Measurements from ENCODE around the gene JSRP1.

JSRP1 gene

DNA sequence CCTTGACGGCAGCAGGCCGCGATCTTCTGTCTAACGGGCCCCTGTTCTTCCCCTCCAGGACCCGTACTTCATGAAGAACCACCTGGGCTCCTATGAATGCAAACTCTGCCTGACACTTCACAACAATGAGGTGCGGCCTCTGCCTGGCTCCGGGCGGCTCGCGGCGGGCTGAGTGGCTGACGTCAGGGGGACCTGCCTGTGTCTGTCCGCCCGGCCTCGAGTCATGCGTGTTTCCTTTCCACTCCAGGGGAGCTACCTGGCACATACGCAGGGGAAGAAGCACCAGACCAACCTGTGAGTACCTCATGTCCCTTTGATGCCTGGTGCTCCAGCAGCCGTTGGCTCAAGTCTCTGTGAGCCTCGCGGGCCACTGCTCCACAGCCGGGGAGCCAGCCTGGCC, 11.7 kb downstream of the JSRP1 start:
- Histone ChIP-seq H3K4me2 (no peak overlapping the region), H3K36me3 (ENCODE audit: insufficient read depth) (no peaks in the 10 kb centered on the region; the same call in 1 of the 2 replicates), H3K27ac (no peak overlapping the region), H4K20me1 (ENCODE audit: insufficient read depth) (peaks cover 29% of the 10 kb centered on the region), H3K4me3 (IDR thresholded peaks at IDR 0.05; ENCODE audit: insufficient read depth, low read depth, low read length) (no peak overlapping the region), H3K27me3 (ENCODE audit: insufficient read depth, low read depth) (no peaks in the 10 kb centered on the region), H2AFZ (ENCODE audit: low read depth) (no peak overlapping the region), H3K4me1 (ENCODE audit: low read depth, poor library complexity, severe bottlenecking) (peaks cover 13% of the 10 kb centered on the region), H3K9ac (no peak overlapping the region), H3K79me2 (ENCODE audit: insufficient read depth, low read depth) (peaks cover 38% of the 10 kb centered on the region)
- no peak for TF ChIP-seq CTCF (conservative IDR thresholded peaks at IDR 0.05; ENCODE audit: low read depth, low read length)

DNA sequence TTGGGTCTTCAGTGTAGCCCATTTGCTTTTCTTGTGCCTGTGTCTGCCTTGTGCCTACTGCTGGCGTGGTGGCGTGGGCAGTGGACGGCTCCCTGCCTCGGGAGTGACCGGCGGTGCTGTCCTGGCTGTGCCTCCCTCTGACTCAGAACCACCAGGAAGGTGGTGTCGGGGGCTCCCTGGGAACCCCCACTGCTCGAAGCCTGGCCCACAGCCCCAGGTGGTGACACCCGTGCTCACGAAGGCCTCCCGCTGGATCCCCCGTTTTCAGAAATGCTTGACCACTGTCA, 12.1 kb downstream of the JSRP1 start:
- no peak overlapping the region for H2AFZ ChIP-seq (ENCODE audit: low read depth)
- H3K79me2 ChIP-seq (ENCODE audit: insufficient read depth, low read depth), result peaks cover 42% of the 10 kb centered on the region
- no peak overlapping the region for H3K27ac ChIP-seq
- H3K36me3 ChIP-seq (ENCODE audit: insufficient read depth), result no peaks in the 10 kb centered on the region; the same call in 1 of the 2 replicates
- no peak overlapping the region for H3K4me3 ChIP-seq (IDR thresholded peaks at IDR 0.05; ENCODE audit: insufficient read depth, low read depth, low read length)
- peaks cover 18% of the 10 kb centered on the region for H3K4me1 ChIP-seq (ENCODE audit: low read depth, poor library complexity, severe bottlenecking)
- peaks cover 32% of the 10 kb centered on the region for H4K20me1 ChIP-seq (ENCODE audit: insufficient read depth)
- no peak overlapping the region for H3K4me2 ChIP-seq
- no peaks in the 10 kb centered on the region for H3K27me3 ChIP-seq (ENCODE audit: insufficient read depth, low read depth)
- no peak for TF ChIP-seq CTCF (conservative IDR thresholded peaks at IDR 0.05; ENCODE audit: low read depth, low read length)
- H3K9ac ChIP-seq, result no peak overlapping the region

DNA sequence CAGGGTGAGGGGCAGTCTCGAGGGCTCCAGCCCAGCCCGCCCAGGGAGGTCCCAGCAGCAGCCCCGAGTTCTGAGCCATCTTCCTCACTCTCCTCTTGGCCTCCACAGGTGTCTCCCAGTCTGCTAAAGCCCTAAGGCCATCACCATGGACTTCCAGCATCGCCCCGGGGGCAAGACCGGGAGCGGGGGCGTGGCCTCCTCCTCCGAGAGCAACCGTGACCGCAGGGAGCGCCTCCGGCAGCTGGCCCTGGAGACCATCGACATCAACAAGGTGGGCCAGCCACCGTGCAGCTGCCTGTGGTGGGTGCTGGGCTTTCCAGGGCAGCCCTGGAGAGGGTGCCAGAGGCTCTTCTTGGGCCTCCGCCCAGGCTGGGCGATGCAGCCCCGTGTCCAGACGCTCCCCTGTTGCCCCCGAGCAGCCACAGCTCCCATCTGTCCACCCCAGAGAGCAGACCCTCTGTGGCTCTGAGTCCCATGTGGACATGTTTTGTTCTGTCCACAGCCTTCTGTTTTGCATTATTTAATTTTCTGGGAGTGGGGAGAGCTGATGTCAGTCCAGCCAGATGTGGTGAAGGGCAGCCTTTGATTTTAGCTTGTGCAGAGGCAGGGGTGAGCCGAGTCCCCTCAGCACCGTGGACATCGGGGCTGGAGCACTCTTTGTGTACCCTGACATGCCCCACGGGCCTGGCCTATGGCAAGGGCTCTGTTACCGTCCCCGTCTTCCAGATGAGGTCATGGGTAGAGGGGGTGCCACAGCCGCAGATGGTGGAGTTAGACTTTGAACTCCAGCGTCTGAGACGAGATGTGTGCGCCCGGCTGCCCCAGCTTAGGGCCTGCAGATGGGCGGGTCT, 12.7 kb downstream of the JSRP1 start:
- H4K20me1 ChIP-seq (ENCODE audit: insufficient read depth), result peaks cover 32% of the 10 kb centered on the region
- no peak overlapping the region for H3K4me2 ChIP-seq
- H3K4me1 ChIP-seq (ENCODE audit: low read depth, poor library complexity, severe bottlenecking), result peaks cover 23% of the 10 kb centered on the region
- no peak overlapping the region for H3K27ac ChIP-seq
- H3K4me3 ChIP-seq (IDR thresholded peaks at IDR 0.05; ENCODE audit: insufficient read depth, low read depth, low read length), result no peak overlapping the region
- peaks cover 47% of the 10 kb centered on the region for H3K79me2 ChIP-seq (ENCODE audit: insufficient read depth, low read depth)
- no peak for TF ChIP-seq CTCF (conservative IDR thresholded peaks at IDR 0.05; ENCODE audit: low read depth, low read length)
- H2AFZ ChIP-seq (ENCODE audit: low read depth), result no peak overlapping the region
- no peaks in the 10 kb centered on the region for H3K27me3 ChIP-seq (ENCODE audit: insufficient read depth, low read depth)
- no peak overlapping the region for H3K9ac ChIP-seq
- H3K36me3 ChIP-seq (ENCODE audit: insufficient read depth), result no peaks in the 10 kb centered on the region; the same call in 1 of the 2 replicates

GRCh38 chr19:2242816-2243215, 13.4 kb downstream of the JSRP1 start:
- Histone ChIP-seq H3K27ac (no peak overlapping the region), H3K79me2 (ENCODE audit: insufficient read depth, low read depth) (peaks cover 54% of the 10 kb centered on the region), H3K27me3 (ENCODE audit: insufficient read depth, low read depth) (no peaks in the 10 kb centered on the region), H3K4me2 (no peak overlapping the region), H3K9ac (no peak overlapping the region), H3K4me1 (ENCODE audit: low read depth, poor library complexity, severe bottlenecking) (peaks cover 29% of the 10 kb centered on the region), H3K4me3 (IDR thresholded peaks at IDR 0.05; ENCODE audit: insufficient read depth, low read depth, low read length) (no peak overlapping the region), H4K20me1 (ENCODE audit: insufficient read depth) (peaks cover 32% of the 10 kb centered on the region), H3K36me3 (ENCODE audit: insufficient read depth) (no peaks in the 10 kb centered on the region; the same call in 1 of the 2 replicates), H2AFZ (ENCODE audit: low read depth) (no peak overlapping the region)
- TF ChIP-seq CTCF (conservative IDR thresholded peaks at IDR 0.05; ENCODE audit: low read depth, low read length), result no peak
